ENCODE data around the gene CERS6. TPM values are rescaled to one million over a fixed set of nuclear protein-coding genes. Genes with fewer than 3 reads are reported as not detected.

CERS6 gene
- total and polyA plus RNA-seq, 2 experiments from 2014 or later: 8.3 to 16.0 TPM

GRCh38 chr2:168611896-168612650, 156.0 kb downstream of the CERS6 start:
- 94 to 98% methylated on average over 4 of the region's 4 CpGs for WGBS, 2 experiments (ENCODE audit: low coverage in 1 of 2, low lambda C conversion rate in 2 of 2, missing lambda C conversion rate in 2 of 2)
- Histone ChIP-seq H4K20me1 (ENCODE audit: insufficient read depth) (no peaks in the 10 kb centered on the region), H3K9me2 (ENCODE audit: insufficient read depth) (peaks cover 6% of the 10 kb centered on the region; the same call in 1 of the 2 replicates), H3F3A (ENCODE audit: insufficient read depth) (0 out of 2 replicates have a peak, but pooled peaks cover 4% of the 10 kb centered on the region), H3K4me2 (ENCODE audit: unreplicated experiment) (no peak overlapping the region), H3K27me3 (replicated peaks; ENCODE audit: insufficient read depth) (no peaks in the 10 kb centered on the region), H3K36me3 (ENCODE audit: low read depth) (no peaks in the 10 kb centered on the region), H3K4me1 (ENCODE audit: insufficient read depth) (peaks cover 14% of the 10 kb centered on the region), H3K9me3 (ENCODE audit: low read depth) (no peaks in the 10 kb centered on the region), H3K9ac (no peak overlapping the region), H2AFZ (no peak overlapping the region), H3K79me2 (ENCODE audit: insufficient read depth) (no peaks in the 10 kb centered on the region), H3K27ac (no peak overlapping the region), H3K4me3 (no peak overlapping the region)
- no peak for DNase-seq
- in situ Hi-C loops (cut with MboI): no loop called here
- TF ChIP-seq EZH2 (IDR thresholded peaks at IDR 0.05; ENCODE audit: insufficient read depth, poor library complexity, severe bottlenecking) (no peak), EZH2phosphoT487 (IDR thresholded peaks at IDR 0.05; ENCODE audit: insufficient read depth, low read depth) (no peak)

DNA sequence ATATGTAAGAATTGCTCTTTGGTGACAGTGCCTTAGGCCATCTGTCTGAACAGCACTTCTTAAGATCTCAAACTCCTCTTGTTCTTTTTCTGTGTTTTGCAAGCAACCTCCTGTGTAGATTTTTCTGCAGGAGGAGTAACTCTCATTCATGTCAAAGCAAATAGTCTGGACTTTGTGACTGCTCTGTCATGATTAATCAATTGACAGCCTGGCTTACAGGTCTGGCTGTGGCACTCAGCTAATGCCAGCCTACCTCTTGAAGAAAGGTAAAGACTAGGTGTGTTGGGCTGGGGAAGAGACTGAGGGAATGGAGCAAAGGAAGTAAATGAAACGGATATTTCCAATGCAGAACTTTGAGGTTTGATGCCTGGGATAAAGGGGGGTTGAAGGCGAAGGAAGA, 156.6 kb downstream of the CERS6 start:
- Histone ChIP-seq H3K4me1 (ENCODE audit: insufficient read depth) (peaks cover 14% of the 10 kb centered on the region), H3K27me3 (replicated peaks; ENCODE audit: insufficient read depth) (no peaks in the 10 kb centered on the region), H3K4me3 (no peak overlapping the region), H3F3A (ENCODE audit: insufficient read depth) (0 out of 2 replicates have a peak, but pooled peaks cover 4% of the 10 kb centered on the region), H3K4me2 (ENCODE audit: unreplicated experiment) (no peak overlapping the region), H4K20me1 (ENCODE audit: insufficient read depth) (no peaks in the 10 kb centered on the region), H2AFZ (no peak overlapping the region), H3K9me2 (ENCODE audit: insufficient read depth) (peaks cover 7% of the 10 kb centered on the region; the same call in 1 of the 2 replicates), H3K36me3 (ENCODE audit: low read depth) (no peaks in the 10 kb centered on the region), H3K9ac (no peak overlapping the region), H3K79me2 (ENCODE audit: insufficient read depth) (no peaks in the 10 kb centered on the region), H3K9me3 (ENCODE audit: low read depth) (no peaks in the 10 kb centered on the region), H3K27ac (no peak overlapping the region)
- TF ChIP-seq EZH2 (IDR thresholded peaks at IDR 0.05; ENCODE audit: insufficient read depth, poor library complexity, severe bottlenecking): no peak
- no peak for TF ChIP-seq EZH2phosphoT487 (IDR thresholded peaks at IDR 0.05; ENCODE audit: insufficient read depth, low read depth)
- in situ Hi-C loops (cut with MboI): no loop called here
- DNase-seq: no peak
- WGBS, 2 experiments (ENCODE audit: low coverage in 1 of 2, low lambda C conversion rate in 2 of 2, missing lambda C conversion rate in 2 of 2): 92 to 96% methylated on average over 2 of the region's 2 CpGs

- Histone ChIP-seq H3K27ac (no peak overlapping the region), H3K9me2 (ENCODE audit: insufficient read depth) (peaks cover 7% of the 10 kb centered on the region; the same call in 1 of the 2 replicates), H3F3A (ENCODE audit: insufficient read depth) (no peaks in the 10 kb centered on the region), H3K4me2 (ENCODE audit: unreplicated experiment) (no peak overlapping the region), H4K20me1 (ENCODE audit: insufficient read depth) (no peaks in the 10 kb centered on the region), H3K36me3 (ENCODE audit: low read depth) (no peaks in the 10 kb centered on the region), H2AFZ (no peak overlapping the region), H3K4me1 (ENCODE audit: insufficient read depth) (peaks cover 6% of the 10 kb centered on the region), H3K27me3 (replicated peaks; ENCODE audit: insufficient read depth) (no peaks in the 10 kb centered on the region), H3K4me3 (no peak overlapping the region), H3K9ac (no peak overlapping the region), H3K9me3 (ENCODE audit: low read depth) (no peaks in the 10 kb centered on the region), H3K79me2 (ENCODE audit: insufficient read depth) (no peaks in the 10 kb centered on the region)
- no peak for TF ChIP-seq EZH2 (IDR thresholded peaks at IDR 0.05; ENCODE audit: insufficient read depth, poor library complexity, severe bottlenecking)
- no peak for TF ChIP-seq EZH2phosphoT487 (IDR thresholded peaks at IDR 0.05; ENCODE audit: insufficient read depth, low read depth)
- 90 to 98% methylated on average over 2 of the region's 2 CpGs for WGBS, 2 experiments (ENCODE audit: low coverage in 1 of 2, low lambda C conversion rate in 2 of 2, missing lambda C conversion rate in 2 of 2)
- in situ Hi-C loops (cut with MboI): no loop called here
- no peak for DNase-seq
Observed at GRCh38 chr2:168613551-168613950, 157.5 kb downstream of the CERS6 start.

DNA sequence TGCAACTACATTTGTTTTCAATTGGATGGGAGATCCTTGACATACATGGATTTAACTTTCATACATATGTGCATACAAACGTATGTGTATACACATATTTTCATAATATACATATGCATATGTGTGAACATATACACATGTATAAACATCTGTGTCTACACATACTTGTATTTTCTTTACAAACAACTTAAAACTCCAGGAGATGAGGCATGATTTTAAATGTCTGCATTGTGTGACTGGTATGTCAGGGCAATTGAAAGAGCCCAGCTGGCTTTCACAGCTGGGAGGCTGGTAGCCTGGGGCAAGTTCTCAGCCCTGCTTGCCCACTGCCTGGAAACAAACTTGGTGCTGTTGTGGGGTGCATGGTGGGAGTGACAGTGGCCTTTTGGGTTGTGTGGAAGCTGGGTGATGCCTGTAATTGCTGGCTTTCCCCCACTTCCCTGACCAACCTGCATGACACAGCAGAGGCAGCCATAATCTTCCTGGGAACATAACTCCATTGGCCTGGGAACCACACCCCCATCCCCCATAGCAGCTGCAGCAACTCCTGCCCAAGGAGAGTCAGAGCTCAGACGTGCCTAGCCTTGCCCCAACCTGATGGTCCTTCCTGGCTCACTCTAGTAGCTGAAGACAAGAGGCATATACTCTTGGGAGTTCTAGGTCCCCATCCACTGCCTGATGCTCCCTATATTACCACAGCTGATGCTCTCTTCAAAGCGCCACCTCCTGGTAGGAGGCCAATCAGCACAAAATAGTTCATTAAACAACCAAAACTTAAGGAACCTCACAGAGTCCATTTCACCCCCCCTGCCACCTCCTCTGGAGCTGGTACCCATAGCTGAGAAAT, 158.3 kb downstream of the CERS6 start:
- DNase-seq: no peak
- 64 to 67% methylated on average over 3 of the region's 3 CpGs for WGBS, 2 experiments (ENCODE audit: low coverage in 1 of 2, low lambda C conversion rate in 2 of 2, missing lambda C conversion rate in 2 of 2)
- Histone ChIP-seq H3K9ac (no peak overlapping the region), H4K20me1 (ENCODE audit: insufficient read depth) (no peaks in the 10 kb centered on the region), H3K79me2 (ENCODE audit: insufficient read depth) (no peaks in the 10 kb centered on the region), H3K9me2 (ENCODE audit: insufficient read depth) (peaks cover 7% of the 10 kb centered on the region; the same call in 1 of the 2 replicates), H3K9me3 (ENCODE audit: low read depth) (no peaks in the 10 kb centered on the region), H3K27me3 (replicated peaks; ENCODE audit: insufficient read depth) (no peaks in the 10 kb centered on the region), H3K4me3 (no peak overlapping the region), H3F3A (ENCODE audit: insufficient read depth) (no peaks in the 10 kb centered on the region), H2AFZ (no peak overlapping the region), H3K27ac (no peak overlapping the region), H3K4me1 (ENCODE audit: insufficient read depth) (no peaks in the 10 kb centered on the region), H3K36me3 (ENCODE audit: low read depth) (no peaks in the 10 kb centered on the region), H3K4me2 (ENCODE audit: unreplicated experiment) (no peak overlapping the region)
- TF ChIP-seq EZH2phosphoT487 (IDR thresholded peaks at IDR 0.05; ENCODE audit: insufficient read depth, low read depth): no peak
- TF ChIP-seq EZH2 (IDR thresholded peaks at IDR 0.05; ENCODE audit: insufficient read depth, poor library complexity, severe bottlenecking): no peak
- in situ Hi-C loops (cut with MboI): no loop called here
